ENCODE data around the gene PPP1R3D.
"Not testable (repeated sequence)": the region's sequence is repeated elsewhere in the genome, so short reads cannot be mapped to it uniquely, and the experiment has no call there.

The PPP1R3D gene

DNA sequence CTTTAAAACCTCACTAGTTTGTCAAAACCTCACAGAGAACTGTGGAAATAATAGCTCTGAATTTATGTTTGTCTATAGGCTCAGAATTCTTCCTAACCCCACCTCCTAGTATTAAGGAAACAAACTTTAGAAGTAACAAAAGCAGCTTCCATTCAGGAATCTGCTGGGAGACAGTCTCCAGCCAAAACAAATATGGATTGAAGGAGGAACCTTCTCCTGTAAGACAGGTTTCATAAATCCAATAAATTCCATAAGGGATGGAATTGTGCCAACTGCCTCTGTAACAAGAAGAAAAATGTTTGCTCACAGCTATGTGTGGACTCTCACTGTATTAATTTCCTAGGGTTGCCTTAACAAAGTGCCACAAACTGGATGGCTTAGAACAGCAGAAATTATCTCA, 14.2 kb downstream of the PPP1R3D start:
- DNase-seq: no peak
- H3K27ac Mint-ChIP-seq: no peak overlapping the region
- H3K27me3 Mint-ChIP-seq: no peaks in the 10 kb centered on the region
- H3K36me3 Mint-ChIP-seq (ENCODE audit: insufficient read depth): no peaks in the 10 kb centered on the region
- no peak for ATAC-seq (replicated peaks)
- H3K4me3 Mint-ChIP-seq: no peak overlapping the region
- no peaks in the 10 kb centered on the region for H3K9me3 Mint-ChIP-seq
- H3K4me1 Mint-ChIP-seq (ENCODE audit: low read depth in 2 of 2): peaks cover 0 to 3% of the 10 kb centered on the region in 2 donors

DNA sequence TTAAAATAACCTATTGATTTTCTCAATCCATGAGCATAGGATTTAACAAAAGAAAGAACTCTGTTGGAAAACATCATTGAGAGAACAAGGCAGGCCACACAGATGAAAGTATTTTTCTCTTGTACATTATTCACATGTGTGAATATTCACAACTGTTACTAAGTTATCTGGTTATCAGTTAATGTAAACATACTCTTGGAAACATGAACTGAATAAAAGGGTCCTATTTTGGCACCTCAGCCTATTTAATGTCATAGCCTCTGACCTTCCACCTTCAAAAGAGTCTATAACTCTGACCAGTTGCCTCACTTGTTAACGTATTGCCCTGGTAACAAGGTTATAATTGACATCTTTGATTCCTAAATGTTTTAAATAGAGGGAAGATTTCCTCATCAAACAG, 14.7 kb downstream of the PPP1R3D start:
- Mint-ChIP-seq H3K9me3 (no peaks in the 10 kb centered on the region), H3K4me1 (ENCODE audit: low read depth in 2 of 2) (peaks cover 0 to 3% of the 10 kb centered on the region in 2 donors), H3K27me3 (no peaks in the 10 kb centered on the region), H3K4me3 (no peak overlapping the region), H3K36me3 (ENCODE audit: insufficient read depth) (no peaks in the 10 kb centered on the region), H3K27ac (peak overlapping the region in 1 of 2 donors; percentile 64)
- no peak for ATAC-seq (replicated peaks)
- no peak for DNase-seq

DNA sequence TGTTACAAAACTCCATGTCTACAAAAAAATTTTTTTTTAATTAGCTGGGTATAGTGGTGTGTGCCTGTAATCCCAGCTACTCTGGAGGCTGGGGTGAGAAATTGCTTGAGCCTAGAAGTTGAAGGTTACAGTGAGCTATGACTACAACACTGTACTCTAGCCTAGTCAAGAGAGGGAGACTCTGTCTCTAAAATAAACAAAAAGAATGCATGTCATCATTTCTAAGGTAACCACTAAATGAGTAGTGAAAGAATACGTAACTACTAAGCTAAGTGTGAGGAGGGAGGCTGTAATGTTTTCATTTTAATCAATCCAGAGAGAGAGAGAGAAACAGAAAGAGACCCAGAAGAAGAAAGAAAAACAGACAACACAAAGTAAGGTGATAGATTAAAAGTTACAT, 16.6 kb downstream of the PPP1R3D start:
- H3K9me3 Mint-ChIP-seq: no peaks in the 10 kb centered on the region
- no peaks in the 10 kb centered on the region for H3K27me3 Mint-ChIP-seq

DNA sequence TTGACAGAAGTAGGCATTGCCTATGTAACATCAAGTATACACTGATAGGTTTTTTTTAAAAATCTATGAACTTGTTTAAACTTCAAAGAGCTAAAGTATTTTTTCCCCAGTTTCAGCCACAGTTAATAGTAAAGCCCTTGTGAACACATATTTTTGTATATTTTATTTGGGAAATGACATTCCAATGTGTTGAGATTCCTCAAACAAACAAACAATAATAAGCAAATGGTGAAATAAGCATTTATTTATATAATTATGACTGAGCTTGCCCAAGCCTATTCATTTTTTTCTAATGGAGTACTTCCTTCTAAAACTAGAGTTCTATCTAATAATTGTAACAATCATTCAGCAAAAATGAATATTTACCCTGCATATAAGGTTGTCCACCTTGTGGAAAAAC, 19.2 kb downstream of the PPP1R3D start:
- H3K4me1 Mint-ChIP-seq (ENCODE audit: low read depth in 2 of 2): peaks cover 0 to 3% of the 10 kb centered on the region in 2 donors
- ATAC-seq (replicated peaks) (no peak), DNase-seq (no peak)
- no peak overlapping the region for H3K4me3 Mint-ChIP-seq
- no peaks in the 10 kb centered on the region for H3K9me3 Mint-ChIP-seq
- no peaks in the 10 kb centered on the region for H3K27me3 Mint-ChIP-seq
- no peak overlapping the region for H3K27ac Mint-ChIP-seq
- peaks cover 4% of the 10 kb centered on the region for H3K36me3 Mint-ChIP-seq (ENCODE audit: insufficient read depth)

More for the DNA sequence above, 16.6 kb downstream of the PPP1R3D start:
- peaks cover 0 to 3% of the 10 kb centered on the region in 2 donors for H3K4me1 Mint-ChIP-seq (ENCODE audit: low read depth in 2 of 2)
- DNase-seq (no peak), ATAC-seq (replicated peaks) (no peak)
- no peak overlapping the region for H3K27ac Mint-ChIP-seq
- no peaks in the 10 kb centered on the region for H3K36me3 Mint-ChIP-seq (ENCODE audit: insufficient read depth)
- no peak overlapping the region for H3K4me3 Mint-ChIP-seq

DNA sequence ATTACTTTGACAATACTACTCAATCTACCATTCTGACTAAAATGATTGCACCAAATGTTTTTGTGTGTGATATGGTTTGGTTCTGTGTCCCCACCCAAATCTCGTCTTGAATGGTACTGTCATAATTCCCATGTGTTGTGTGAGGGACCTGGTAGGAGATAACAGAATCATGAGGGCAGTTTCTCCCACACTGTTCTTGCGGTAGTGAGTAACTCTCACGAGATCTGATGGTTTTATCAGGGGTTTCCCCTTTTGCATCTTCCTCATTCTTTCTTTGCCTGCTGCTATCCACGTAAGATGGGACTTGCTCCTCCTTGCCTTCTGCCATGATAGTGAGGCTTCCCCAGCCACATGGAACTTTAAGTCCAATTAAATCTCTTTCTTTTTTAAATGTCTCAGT, 27.5 kb downstream of the PPP1R3D start:
- no peak for DNase-seq
- no peaks in the 10 kb centered on the region for H3K9me3 Mint-ChIP-seq
- no peak overlapping the region for H3K4me3 Mint-ChIP-seq
- no peaks in the 10 kb centered on the region for H3K4me1 Mint-ChIP-seq (ENCODE audit: low read depth in 2 of 2)
- H3K36me3 Mint-ChIP-seq (ENCODE audit: insufficient read depth): peaks cover 4% of the 10 kb centered on the region
- no peak for ATAC-seq (replicated peaks)
- no peaks in the 10 kb centered on the region for H3K27me3 Mint-ChIP-seq
- no peak overlapping the region for H3K27ac Mint-ChIP-seq

DNA sequence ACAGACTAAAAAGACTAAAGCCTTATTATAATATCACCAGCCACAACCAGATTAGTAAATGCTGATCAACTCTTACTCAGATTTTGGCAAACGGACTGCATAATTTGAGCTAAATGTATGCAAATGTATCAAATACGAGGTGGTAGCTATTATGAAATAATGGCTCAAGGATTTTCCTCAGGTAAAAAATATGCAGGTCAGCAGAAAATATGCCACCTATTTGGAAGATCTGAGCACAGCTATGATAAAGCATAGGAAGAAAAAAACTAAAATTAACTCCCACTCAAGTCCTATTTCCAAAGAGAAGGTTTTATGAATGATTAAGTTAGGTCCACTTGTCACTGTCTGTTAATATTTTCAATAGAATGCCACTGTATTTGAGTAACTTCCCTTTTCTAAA, 29.1 kb downstream of the PPP1R3D start:
- Mint-ChIP-seq H3K27ac (no peak overlapping the region), H3K36me3 (ENCODE audit: insufficient read depth) (no peaks in the 10 kb centered on the region), H3K4me3 (no peak overlapping the region), H3K9me3 (no peaks in the 10 kb centered on the region), H3K27me3 (no peaks in the 10 kb centered on the region), H3K4me1 (ENCODE audit: low read depth in 2 of 2) (no peaks in the 10 kb centered on the region)
- ATAC-seq (replicated peaks) (no peak), DNase-seq (no peak)

DNA sequence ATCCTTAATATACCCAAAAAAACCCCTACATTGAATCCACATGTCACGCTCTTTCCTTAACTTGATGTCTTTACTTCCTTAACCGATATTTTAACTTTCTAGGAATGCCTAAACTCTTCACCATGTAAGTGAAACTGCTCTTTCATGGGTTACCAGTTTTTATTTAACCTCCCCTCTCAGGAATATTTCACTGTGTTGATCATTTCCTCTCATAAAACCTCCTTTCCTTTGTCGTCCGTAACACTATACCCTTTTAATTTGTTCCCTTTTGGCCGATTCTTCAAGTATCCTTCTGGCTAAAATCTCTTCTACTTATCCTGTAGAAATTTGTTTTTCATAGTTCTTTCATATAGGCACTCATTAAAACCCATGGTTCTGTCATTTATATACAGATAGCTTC, 31.2 kb downstream of the PPP1R3D start:
- no peak for DNase-seq
- ATAC-seq (replicated peaks): no peak
- no peak overlapping the region for H3K27ac Mint-ChIP-seq
- H3K4me1 Mint-ChIP-seq (ENCODE audit: low read depth in 2 of 2): no peaks in the 10 kb centered on the region
- H3K4me3 Mint-ChIP-seq: no peak overlapping the region
- no peaks in the 10 kb centered on the region for H3K27me3 Mint-ChIP-seq
- no peaks in the 10 kb centered on the region for H3K36me3 Mint-ChIP-seq (ENCODE audit: insufficient read depth)
- H3K9me3 Mint-ChIP-seq: no peaks in the 10 kb centered on the region

DNA sequence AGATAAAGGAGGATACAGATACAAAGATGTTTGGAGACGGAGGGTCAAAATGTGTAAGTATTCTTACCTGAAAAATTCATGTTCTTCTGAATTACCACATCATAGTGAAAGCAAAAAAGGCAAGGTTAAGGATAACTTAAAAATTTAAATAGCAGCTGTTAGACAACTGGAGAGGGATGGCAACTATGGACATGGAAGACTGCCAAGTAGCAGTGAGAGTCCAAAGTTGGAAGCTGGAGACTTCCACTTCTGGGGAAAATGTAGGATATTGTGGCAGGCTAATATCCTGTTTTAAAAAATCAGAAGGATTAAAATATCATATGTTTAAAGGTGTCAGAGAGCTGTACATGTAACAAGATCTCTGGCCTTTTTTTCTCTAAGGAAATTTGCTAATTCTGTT, 36.5 kb downstream of the PPP1R3D start:
- ATAC-seq (replicated peaks) (no peak), DNase-seq (no peak)
- Mint-ChIP-seq H3K4me3 (no peak overlapping the region), H3K27ac (no peak overlapping the region), H3K9me3 (no peaks in the 10 kb centered on the region), H3K4me1 (ENCODE audit: low read depth in 2 of 2) (no peaks in the 10 kb centered on the region), H3K27me3 (no peaks in the 10 kb centered on the region), H3K36me3 (ENCODE audit: insufficient read depth) (no peaks in the 10 kb centered on the region)

DNA sequence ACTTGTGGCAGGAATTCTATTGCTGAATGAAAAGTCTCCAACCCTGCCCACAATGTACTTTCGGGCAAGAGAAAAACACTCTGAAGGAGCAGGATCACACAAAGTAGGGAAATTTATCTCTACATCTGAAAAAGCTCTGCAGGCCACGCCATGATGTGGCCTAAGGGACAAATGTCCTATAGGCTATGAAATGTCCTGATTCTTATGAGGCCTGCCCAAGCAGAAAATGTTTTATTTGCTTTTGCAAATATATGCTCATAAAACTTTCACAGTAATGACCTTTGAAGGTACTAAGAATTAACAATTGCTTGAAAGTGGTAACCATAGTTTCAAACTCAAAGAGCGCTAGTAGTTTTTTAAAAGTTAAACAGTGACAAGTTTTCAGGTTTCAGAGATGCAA, 37.6 kb downstream of the PPP1R3D start:
- Mint-ChIP-seq H3K27me3 (no peaks in the 10 kb centered on the region), H3K4me1 (ENCODE audit: low read depth in 2 of 2) (no peaks in the 10 kb centered on the region), H3K9me3 (no peaks in the 10 kb centered on the region), H3K36me3 (ENCODE audit: insufficient read depth) (no peaks in the 10 kb centered on the region), H3K27ac (no peak overlapping the region), H3K4me3 (no peak overlapping the region)
- ATAC-seq (replicated peaks) (no peak), DNase-seq (no peak)

DNA sequence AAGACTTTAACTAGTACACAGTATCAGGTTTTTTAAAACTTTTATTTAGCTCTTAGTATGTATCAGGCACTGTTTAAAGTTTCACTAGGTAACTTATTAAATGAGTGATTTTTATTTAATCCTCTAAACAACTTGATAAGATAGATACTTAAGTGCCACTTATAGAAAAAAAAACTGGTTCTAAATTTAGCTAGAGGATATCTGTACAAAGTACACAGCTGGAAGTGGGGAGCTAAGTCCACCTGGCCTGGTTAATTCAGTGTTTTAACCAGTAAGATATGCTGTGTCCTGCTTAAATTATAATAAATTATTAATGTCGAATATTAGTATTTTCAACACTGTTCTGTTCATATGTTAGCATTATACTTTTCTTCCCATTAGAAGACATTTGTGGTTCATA, 44.2 kb downstream of the PPP1R3D start:
- no peaks in the 10 kb centered on the region for H3K9me3 Mint-ChIP-seq
- H3K36me3 Mint-ChIP-seq (ENCODE audit: insufficient read depth): no peaks in the 10 kb centered on the region
- H3K27me3 Mint-ChIP-seq: no peaks in the 10 kb centered on the region
- no peak overlapping the region for H3K27ac Mint-ChIP-seq
- H3K4me3 Mint-ChIP-seq: no peak overlapping the region
- ATAC-seq (replicated peaks) (no peak), DNase-seq (no peak)
- H3K4me1 Mint-ChIP-seq (ENCODE audit: low read depth in 2 of 2): no peaks in the 10 kb centered on the region

DNA sequence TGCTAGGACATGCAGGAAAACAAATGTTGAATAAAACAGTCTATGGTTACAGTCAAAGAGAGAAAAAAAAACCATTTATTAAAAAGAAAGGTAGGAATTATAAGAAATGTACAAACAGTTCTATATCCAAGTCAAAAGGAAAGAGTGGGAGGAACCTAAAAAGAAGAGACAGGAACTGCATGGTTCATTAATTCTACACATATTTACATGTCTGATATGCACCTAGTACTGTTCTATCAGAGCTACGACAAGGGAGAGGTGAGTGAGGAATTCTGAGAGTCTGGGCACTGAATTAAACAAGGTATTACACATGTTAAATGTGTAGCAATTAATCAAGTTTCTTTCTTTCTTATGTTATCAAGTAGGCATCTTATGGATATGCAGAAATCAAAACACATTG, 48.5 kb downstream of the PPP1R3D start:
- DNase-seq (no peak), ATAC-seq (replicated peaks) (no peak)
- no peak overlapping the region for H3K4me3 Mint-ChIP-seq
- H3K4me1 Mint-ChIP-seq (ENCODE audit: low read depth in 2 of 2): no peaks in the 10 kb centered on the region
- H3K36me3 Mint-ChIP-seq (ENCODE audit: insufficient read depth): no peaks in the 10 kb centered on the region
- no peaks in the 10 kb centered on the region for H3K27me3 Mint-ChIP-seq
- peak overlapping the region in 1 of 2 donors; percentile 6 for H3K27ac Mint-ChIP-seq
- H3K9me3 Mint-ChIP-seq: no peaks in the 10 kb centered on the region

DNA sequence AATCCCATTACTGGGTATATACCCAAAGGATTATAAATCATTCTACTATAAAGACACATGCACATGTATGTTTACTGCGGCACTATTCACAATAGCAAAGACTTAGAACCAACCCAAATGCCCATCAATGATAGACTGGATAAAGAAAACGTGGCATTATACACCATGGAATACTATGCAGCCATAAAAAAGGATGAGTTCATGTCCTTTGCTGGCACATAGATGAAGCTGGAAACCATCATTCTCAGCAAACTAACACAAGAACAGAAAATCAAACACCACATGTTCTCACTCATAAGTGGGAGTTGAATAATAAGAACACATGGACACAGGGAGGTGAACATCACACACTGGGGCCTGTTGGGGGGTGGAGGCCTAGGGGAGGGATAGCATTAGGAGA, 50.1 kb downstream of the PPP1R3D start:
- H3K27me3 Mint-ChIP-seq; H3K36me3 Mint-ChIP-seq (ENCODE audit: insufficient read depth); H3K4me1 Mint-ChIP-seq (ENCODE audit: low read depth in 2 of 2); H3K4me3 Mint-ChIP-seq; ATAC-seq (replicated peaks); H3K27ac Mint-ChIP-seq; DNase-seq; H3K9me3 Mint-ChIP-seq: not testable (repeated sequence)

DNA sequence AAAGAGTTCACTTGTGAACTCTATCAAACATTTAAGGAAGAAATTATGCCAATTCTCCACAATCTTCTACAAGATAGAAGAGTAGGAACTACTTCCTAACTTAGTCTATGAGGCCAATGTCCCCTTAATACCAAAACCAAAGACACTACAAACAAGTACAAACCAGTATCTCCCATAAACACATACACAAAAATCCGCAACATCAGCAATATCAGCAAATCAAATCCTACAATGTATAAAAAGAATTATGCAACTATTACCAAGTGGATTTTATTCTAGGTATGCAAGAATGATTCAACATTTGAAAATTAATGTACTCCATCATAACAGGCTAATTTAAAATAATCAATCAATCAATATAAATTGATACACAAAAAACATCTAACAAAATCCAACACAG, 52.1 kb downstream of the PPP1R3D start:
- ATAC-seq (replicated peaks) (no peak), DNase-seq (no peak)
- H3K27me3 Mint-ChIP-seq: no peaks in the 10 kb centered on the region
- no peaks in the 10 kb centered on the region for H3K9me3 Mint-ChIP-seq
- H3K4me3 Mint-ChIP-seq: no peak overlapping the region
- H3K4me1 Mint-ChIP-seq (ENCODE audit: low read depth in 2 of 2): no peaks in the 10 kb centered on the region
- H3K36me3 Mint-ChIP-seq (ENCODE audit: insufficient read depth): no peaks in the 10 kb centered on the region
- no peak overlapping the region for H3K27ac Mint-ChIP-seq
